ENCODE data around the gene FARP2.

DNA sequence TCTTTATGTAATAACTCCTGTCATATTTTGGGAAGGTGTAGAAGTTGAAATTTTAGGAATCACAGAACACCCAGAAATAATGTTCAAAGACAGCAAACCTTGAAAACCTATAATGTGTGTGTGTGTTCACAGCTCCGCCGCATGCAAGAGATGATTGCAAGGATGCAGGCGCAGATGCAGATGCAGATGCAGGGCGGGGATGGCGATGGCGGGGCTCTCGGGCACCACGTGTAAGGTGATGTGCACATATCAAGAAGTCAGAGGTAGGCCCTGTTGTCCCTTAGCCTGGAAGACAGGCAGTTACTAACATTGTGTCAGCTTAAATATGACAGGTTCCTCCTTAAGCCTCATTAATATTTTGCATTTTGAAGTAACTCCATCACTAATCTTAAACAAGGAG, 6.1 kb upstream of the FARP2 start:
- TF ChIP-seq, protein P1, sequence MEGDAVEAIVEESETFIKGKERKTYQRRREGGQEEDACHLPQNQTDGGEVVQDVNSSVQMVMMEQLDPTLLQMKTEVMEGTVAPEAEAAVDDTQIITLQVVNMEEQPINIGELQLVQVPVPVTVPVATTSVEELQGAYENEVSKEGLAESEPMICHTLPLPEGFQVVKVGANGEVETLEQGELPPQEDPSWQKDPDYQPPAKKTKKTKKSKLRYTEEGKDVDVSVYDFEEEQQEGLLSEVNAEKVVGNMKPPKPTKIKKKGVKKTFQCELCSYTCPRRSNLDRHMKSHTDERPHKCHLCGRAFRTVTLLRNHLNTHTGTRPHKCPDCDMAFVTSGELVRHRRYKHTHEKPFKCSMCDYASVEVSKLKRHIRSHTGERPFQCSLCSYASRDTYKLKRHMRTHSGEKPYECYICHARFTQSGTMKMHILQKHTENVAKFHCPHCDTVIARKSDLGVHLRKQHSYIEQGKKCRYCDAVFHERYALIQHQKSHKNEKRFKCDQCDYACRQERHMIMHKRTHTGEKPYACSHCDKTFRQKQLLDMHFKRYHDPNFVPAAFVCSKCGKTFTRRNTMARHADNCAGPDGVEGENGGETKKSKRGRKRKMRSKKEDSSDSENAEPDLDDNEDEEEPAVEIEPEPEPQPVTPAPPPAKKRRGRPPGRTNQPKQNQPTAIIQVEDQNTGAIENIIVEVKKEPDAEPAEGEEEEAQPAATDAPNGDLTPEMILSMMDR (IDR thresholded peaks at IDR 0.05) = no peak
- TF ChIP-seq POLR2AphosphoS5 (IDR thresholded peaks at IDR 0.05) (no peak), EP300 (IDR thresholded peaks at IDR 0.05) (no peak), POLR2A (IDR thresholded peaks at IDR 0.05) (no peak)
